Measurements from ENCODE around the gene CHCHD4.

The CHCHD4 gene

DNA sequence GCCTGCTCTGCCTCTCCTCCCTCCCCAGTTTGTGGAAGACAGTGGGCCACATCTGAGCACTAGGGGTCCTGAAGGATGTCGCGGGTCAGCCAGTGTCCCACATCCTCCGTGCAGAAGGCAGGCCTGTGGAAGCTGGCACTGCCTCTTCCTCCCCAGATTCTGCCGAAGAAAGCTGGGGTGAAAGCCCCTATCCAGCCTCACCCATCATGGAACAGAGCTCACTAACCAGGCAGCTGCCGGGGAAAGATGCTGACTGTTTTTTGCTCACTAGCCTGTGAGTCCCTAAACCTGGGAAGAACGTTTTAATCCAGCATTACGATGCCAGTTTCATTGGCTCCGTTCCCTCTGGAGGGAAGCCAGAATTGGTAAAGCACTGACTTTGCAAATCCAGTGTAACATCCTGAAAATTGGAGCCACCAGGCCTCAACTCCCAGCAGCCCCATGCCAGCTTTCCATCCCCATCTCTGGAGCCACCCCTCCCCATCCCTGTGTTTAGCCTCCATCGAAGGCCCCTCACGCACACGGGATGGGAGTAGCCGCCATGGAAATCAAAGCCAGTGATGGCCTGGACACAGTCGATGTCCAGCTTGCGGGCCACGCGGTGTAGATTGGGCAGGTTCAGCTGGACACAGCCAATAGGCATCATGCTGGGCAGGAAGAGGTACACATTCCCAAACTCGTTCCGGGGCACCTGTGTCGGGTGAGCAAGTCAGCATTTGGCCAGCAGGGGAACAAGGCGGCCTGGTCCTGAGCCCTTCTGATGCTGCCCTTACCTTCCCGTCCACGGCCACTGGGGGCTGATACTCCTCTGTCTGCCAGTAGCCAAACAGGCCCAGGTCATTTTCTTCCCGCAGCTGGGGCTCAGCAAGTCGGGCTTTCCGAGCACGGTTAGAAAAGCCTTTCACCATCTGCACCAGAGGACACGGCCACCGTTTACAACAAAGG is 23.6 kb upstream of the CHCHD4 start:
- DNase-seq = no peak

DNA sequence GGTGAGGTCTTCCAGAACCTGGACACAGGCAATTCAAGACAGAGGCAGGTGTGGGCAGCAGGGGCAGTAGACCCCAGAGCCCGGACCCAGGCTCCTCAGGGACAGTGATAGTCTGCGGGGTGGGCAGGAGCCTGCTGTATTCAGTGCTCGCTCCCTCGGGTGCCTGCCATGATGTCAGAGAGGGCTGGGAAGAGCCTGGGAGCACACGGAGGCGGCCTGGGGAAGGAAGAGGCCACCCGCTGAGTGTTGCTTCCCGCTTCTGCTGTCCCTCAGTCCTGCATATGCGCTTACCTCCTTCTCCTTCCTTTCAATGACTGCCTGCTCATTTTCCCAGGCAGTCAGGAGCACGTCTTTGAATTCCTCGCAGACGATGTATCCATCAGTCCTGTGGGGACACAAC is 22.9 kb upstream of the CHCHD4 start:
- DNase-seq = no peak

DNA sequence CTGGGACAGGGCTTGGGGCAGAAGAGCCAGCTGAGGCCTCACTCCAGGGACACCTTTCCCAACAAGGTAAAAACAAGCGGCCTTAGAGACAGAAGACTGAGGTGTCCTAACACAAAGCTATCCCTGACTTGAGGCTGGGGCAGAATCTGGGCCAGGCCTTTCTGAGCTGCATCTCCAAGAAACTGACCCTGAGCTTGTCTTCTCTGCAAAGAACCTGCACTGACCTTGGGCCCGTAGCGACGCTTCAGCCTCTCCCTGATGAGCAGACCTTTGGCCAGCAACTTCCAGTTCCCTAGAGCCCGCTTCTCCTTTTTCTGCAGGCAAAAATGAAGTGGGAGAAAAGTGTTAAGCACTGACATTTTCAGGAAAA is 22.4 kb upstream of the CHCHD4 start:
- DNase-seq = no peak

DNA sequence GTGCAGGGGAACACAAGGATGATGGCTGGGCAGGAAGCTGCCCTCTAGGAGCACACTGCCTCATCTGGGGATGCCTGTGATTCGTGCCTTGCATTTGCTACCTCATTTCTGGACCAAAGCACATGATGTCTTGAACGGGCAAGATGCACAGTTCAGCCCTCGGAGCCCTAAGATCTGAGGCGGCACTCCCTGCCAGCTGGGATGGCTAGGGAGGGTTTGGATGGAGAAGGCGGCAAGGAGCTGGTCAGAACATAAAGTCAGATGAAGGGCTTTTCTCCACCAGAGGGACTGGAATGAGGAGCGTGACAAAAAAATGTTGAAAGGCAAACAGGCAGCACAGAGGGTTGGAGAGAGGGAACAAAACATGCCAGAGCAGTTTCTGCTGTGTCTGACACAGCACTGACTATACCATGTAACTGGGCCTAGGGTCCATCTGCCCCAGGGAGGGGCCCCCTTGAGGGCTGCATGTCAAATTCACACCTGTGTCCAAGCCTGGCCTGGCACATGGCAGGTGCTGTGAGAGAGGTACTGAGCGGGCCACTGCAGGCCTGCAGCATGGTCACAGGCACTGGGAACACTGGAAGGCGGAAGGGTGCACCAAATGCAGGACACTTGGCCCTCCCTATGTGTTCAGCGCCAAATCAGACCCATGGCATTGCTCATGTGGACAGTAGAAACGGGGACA is 21.9 kb upstream of the CHCHD4 start:
- no peak for DNase-seq

DNA sequence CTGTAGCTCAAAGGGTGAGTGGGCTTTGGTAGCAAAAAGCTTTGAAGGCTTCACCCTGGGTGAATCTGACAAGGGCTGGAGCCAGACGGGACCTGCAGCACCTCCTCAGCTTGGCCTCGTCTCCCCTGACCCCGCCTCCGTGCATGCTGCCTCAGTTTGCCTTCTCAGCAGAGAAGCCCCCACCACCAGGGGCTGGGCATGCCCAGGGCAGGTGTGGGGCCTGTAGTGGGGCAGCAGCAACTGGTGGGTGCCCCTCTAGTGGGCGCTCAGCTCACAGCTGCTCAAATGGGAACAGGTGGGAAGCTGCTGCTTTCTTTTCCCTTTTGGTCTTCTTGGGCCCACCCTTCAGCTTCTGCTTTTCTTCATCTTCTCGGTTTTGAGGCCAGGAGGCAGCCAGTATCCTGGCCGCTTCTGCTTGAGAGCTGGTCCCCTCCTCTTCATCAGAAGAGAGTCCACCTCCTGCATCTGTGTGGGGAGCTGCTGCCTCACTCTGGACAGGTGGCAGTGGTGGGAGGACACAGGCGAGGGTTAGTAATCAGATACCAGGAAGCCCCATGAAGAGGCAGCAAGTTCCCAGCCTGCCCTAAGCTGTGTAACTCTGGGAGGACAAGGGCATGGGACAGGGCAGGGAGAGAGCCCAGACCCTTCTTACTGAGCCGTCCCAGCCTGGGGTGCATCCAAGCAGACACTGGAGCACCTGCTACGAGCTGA is 21.2 kb upstream of the CHCHD4 start:
- DNase-seq = no peak

DNA sequence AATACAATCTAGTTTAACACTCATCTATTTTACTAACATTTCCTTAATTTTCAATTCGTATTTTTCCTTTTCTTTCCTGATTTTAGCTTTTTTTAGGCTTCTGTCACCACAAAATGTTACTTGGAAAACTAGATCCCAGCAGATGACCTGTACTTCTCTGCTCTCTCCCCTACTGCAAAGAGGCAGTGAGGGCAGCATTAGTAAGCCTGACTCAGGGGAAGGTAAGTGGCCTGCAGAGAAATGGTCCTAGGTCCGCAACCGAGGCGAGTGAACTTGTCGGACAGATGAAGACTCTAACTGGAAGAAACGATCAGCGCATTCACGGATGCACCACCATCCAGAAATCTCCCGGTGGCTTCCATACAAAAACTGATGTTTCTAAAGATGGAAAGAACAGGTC is 20.6 kb upstream of the CHCHD4 start:
- DNase-seq = no peak

DNA sequence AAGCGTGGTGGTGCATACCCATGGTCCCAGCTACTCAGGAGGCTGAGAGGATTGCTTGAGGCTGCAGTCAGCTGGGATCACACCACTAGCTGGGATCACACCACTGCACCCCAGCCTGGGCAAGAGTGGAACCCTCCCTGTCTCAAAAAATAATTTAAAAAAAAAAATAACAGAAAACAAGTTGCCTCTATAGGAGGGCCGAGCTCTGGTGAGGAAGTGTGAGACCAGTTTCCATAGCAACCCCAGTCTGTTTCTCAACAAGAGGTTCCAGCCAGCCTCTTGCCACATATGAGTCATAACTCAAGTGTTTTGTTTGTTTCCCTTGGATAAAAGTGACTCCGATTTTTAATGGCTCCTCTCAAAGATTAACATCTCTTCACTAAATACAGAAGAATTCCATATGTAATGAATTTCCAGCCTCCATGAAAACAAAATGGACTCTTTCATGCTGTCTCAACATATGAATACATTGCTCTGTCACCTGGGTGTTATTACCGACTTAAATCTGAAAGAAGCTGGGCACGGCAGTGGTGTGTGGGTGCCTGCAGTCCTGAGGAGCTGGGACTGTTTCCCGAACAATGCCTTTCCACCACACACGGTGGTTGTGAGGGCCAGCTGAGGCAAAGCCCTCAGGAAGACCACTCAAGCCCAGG is 19.9 kb upstream of the CHCHD4 start:
- peak; percentile 33 for DNase-seq

DNA sequence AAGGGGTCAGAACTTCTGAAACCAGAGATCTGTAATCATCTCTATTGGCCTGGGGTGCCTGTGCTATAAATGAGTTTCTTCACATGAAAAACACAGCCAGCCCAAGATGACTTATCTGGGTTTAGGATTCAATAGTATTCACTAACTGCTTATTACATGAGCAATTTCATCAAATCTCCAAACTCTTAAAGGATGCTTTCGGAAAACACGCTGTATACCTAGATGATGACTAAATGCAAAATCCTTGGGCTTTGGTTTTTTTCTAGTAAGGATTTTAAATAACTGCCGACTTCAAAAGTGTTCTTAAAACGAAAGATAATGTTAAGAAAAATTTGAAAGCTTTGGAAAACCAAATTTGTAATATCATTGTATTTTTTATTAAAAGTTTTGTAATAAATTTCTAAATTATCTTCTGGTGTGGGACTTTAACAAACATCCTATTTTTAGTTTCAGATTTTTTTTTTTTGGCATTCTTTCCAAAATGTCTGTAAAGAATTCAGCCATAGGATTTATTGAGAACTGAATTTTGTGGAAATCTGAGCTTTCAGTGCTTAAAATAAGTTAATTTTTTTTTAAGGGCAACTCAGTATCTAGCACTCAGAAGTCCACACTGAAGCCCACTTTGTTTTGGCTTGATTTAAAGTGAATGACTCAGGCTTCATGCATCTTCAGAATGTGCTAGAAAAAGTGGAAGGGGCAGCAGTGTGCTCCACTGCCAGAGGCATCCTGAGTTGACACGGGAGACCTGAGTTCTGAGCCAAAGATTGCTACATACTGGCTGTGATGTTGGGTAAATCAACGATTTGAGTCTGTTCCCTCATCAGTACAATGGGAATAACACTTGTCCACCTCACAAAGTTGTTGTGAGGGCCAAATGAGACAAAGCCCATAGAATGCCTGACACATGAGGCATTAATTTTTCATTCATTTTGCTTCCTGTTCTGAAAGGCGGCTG is 18.9 kb upstream of the CHCHD4 start:
- DNase-seq = no peak

DNA sequence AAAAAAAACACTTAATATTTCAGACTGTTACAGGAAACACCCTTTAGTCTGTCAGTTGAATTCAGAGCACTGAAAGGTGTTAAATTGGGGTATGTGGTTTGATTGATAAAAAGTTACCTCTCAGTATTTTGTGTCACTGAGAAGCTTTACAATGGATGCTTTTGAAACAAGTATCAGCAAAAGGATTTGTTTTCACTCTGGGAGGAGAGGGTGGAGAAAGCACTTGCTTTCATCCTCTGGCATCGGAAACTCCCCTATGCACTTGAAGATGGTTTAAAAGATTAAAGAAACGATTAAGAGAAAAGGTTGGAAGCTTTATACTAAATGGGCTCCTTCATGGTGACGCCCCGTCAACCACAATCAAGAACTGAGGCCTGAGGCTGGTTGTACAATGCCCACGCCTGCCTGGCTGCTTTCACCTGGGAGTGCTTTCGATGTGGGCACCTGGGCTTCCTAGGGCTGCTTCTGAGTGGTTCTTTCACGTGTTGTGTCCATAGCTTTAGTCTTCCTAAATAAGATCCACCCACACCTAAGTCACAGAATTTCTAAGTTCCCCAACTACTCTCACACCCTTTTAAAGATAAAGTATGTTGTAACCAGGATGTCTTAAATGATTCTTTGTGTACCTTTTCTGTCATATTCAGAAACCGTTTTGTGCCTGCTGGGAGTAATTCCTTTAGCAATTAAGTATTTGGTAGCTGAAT is 18.0 kb upstream of the CHCHD4 start:
- no peak for DNase-seq

DNA sequence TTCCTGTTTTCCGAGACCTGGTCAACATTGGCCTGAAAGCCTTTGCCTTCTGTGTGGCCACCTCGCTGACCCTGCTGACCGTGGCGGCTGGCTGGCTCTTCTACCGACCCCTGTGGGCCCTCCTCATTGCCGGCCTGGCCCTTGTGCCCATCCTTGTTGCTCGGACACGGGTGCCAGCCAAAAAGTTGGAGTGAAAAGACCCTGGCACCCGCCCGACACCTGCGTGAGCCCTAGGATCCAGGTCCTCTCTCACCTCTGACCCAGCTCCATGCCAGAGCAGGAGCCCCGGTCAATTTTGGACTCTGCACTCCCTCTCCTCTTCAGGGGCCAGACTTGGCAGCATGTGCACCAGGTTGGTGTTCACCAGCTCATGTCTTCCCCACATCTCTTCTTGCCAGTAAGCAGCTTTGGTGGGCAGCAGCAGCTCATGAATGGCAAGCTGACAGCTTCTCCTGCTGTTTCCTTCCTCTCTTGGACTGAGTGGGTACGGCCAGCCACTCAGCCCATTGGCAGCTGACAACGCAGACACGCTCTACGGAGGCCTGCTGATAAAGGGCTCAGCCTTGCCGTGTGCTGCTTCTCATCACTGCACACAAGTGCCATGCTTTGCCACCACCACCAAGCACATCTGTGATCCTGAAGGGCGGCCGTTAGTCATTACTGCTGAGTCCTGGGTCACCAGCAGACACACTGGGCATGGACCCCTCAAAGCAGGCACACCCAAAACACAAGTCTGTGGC is 17.1 kb upstream of the CHCHD4 start:
- DNase-seq = no peak

DNA sequence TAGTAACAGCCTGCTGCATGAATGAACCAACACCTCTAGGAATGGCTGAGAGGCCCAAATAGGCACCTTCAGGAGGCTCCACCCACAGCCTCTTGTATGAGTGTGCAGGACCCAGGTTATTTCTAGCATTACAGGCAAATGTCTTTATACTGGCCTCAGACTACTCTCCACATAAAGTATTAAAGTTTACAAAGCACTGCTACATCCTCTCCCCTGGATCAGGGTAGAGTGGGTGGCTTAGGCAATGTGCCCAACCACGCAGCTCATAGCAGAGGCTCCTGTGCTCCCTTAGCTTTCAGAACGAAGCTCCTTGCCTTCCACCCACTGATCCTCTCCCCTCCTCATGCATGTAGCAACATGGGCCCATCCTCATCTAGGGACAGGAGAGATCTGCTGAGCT is 16.5 kb upstream of the CHCHD4 start:
- DNase-seq = no peak

DNA sequence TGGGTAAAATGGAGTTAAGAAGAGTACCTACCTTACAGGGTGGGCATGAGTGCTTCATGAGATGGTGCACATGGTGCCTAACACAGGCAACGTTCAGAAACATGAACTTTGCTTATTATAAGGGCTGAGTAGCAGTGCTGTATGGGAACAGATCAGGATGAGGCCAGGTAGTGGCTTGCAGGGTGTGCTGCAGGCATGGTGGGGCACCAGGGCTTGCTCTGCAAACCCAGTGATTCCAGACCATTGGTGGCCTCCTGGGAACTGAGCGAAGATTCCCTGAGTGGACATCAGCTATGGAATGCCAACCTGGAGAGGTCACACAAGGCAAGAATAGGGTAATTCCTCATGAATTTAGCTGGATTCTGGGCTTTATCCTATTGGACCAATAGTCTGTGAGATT is 16.0 kb upstream of the CHCHD4 start:
- DNase-seq = no peak

DNA sequence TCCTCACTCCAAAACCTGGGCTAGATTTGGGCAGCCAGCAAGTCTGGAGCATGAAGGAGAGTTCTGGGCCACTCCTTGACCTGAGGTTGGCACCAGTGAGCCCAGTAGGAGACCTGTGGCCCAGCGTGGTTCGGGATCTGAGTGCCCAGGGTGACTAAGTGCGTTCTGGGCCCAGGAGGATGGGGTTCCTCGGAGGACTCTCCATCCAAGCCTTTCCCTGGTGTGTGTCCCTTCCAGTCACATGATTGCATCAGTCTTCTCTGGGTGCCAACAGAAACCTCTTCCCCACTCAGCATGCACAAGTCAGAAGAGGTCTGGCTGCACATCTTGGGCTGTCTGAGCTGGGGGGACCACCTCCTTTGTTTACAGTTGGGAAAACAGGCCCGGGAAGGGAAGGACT is 15.1 kb upstream of the CHCHD4 start:
- no peak for DNase-seq

DNA sequence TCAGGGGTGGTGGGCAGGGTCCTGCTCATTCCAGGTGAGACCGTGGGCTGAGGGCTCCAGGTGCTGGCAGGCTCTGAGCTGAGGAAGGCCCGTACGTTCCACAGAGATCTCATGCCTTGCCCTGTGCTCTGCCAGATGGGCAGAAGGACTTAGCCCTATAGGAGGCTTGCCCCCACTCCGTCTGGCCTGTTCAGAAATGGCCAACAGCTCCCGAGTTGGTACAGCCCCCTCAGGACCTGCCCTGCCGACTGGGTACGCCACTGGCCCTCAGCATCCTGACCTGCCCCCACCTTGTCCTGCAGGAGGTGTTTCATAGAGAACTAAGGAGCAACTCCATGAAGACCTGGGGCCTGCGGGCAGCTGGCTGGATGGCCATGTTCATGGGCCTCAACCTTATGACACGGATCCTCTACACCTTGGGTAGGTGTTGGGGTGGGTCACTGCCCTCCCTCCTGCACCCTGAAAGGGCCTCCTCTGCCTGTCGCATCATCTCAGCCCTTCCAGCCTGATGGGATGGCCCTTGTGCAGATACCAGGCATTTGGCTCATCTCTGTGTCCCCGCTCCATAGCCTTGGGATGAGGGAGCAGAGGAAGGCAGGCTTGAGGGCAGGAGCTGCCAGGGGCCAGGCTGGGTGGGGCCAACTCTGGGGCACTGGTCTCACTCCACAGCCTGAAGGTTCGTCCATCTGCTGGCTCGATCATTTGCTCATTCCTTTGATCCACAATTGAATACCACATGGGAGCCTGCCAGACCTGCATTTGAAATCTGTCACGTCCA is 14.4 kb upstream of the CHCHD4 start:
- DNase-seq = no peak

DNA sequence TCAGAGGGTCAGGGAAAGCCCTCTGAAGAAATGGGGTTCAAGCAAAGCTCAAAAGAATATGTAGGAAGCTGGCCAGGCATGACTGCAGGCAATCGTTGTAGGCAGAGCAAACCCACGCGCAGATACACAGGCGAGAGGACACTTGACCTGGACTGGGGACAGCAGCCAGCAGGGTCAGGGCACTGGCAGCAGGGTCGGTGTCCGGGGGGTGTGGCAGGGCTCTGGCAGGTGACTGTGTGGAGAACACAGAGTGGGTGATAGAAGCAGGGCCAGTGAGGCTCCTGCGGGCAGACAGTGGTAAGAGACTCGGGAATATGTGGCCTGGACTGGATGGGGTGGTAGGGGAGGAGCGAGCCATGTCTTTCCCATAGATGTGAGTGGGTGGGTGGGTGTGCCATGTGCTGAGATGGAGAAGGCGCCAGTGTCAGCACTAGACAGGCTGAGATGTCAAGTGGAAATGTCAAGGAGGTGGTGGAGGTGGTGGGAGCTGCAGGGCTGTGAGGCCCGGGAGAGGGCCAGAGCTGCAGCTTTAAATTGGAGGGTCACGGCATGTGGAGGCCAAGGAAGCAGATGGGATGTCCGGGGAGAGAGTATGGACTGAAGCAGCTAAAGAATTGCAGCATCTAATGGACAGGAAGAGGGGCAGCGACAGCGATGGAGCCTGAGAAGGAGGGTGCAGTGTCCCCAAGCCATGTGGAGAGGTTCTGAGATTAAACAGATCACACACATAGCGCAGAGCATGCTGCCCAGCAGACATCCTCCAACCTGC is 13.6 kb upstream of the CHCHD4 start:
- DNase-seq = no peak

DNA sequence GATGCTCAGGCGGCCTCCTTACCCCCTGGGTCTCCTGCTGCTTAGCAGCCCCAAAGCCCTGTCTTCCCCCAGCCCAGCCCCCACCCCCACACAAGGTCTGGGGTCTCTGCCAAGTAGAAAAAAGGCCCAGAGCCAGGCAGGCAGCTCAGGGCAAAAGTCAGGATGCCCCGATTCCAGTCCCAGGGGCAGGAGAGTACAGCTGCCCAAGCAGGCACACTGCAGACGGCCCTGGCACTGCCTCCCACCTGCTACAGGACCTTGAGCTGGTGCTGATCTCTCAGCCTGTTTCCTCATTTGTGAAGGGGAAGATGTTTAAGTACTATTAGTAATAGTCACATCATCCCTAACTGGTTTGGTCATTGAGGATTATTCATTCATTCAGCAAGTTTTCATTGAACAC is 12.8 kb upstream of the CHCHD4 start:
- DNase-seq = no peak

DNA sequence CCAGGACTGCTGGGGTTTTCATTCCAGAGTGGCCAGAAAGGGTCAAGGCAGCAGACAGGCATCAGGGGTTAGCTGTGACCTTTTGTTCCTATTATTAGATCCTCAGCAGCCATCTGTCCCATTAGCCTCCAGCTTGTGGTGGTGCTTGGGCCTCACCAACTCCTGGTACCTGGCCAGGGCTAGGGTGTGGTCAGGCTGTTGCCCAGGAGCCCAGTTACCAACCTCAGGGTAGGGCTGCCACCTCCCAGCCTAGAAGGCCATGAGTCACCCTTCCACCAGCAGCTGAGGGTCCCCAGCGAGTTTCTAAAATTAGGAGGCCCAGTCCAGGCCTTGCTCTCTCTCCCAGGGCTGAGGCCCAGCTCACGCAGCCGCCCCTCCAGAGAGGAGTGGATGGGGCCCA is 12.3 kb upstream of the CHCHD4 start:
- no peak for DNase-seq

DNA sequence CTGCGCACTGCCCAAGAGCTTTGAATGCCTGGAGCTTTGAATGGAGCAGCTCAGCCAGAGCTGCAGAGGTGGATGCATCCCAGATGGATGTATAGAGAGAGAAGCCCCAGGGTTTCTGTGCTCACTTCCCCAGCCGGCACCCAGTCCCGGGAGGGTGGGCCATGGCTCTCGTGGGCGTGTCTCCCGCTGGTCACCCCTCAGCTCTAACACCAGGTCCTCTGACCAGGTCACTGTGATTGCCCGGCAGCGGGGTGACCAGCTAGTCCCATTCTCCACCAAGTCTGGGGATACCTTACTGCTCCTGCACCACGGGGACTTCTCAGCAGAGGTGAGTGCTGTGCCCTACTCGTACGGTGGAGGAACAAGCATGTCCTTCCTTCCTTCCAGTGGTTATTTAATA is 10.9 kb upstream of the CHCHD4 start:
- no peak for DNase-seq

DNA sequence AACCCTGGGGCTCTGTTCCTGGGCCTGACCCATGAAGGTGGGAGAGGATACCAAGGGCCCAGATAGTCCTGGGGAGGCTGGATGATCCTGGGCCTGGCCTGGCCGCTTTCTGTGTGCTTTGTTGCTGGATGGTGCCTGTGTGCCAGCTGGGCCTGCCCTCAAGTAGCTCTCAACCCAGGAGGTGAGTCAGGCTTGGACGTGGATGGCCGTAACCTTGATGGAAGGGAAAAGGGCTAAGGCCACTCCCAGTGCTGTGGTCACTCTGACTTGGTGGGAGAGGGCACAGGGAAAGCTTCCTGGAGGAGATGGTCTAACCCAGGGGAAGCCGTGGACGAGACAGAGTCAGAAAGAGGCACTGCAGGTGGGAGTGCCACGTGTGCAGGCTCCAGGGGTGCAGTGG is 9.6 kb upstream of the CHCHD4 start:
- DNase-seq = no peak

Measured in NCI-H1048 (cell line).